GM21825 (cell line): Measurements from ENCODE around the gene TTBK2.
"Not testable (repeated sequence)": the region's sequence is repeated elsewhere in the genome, so short reads cannot be mapped to it uniquely, and the experiment has no call there.

Experiments
- ATAC-seq: cut with Tn5 transposase; IDR thresholded peaks from one replicate; pipeline ENCODE4 v1.9.1; 2021; ENCODE audit warnings: mild to moderate bottlenecking, moderate library complexity; ENCODE audit not compliant: unreplicated experiment

The TTBK2 gene

DNA sequence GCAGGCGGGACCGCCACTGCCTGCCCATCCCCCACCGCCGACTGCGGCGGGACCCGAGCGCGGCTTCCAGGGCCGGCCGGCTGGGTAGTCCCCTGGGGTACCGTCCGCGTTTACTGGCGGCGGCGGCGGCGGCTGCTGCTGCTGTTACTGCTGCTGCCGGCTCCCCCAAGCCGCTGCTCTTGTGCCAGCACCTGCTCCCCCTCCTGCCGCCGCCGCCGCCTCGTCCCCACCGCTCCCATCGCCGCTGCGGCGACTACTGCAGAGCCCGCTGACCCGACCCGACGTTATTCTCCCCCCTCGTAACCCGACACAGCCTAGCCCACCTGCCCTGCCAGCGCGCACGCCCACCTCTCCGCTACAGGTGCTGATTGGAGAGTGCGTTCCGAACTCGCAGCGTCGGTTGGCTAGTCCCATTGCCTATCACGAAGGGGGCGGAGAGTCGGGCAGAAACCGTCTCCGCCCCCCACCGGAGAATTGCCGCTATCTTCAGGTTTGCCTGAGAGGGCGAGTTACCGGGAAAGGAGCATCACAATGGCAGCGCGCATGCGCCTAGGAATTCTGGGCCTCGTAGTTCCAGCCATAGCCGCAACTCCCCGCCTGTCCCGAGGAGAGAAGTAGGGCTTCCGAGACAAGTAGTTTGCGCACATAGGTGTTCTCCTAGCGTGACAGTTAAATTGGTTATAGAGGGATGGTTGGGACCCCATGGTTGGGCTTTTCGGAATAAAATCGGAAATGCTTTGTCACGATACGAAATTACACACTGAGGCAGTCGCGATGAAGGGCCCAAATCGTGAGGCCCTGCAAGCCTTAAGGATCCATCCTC, at the start of gene TTBK2:
Gene TTBK2 (minus strand): TSS at position 260 of the 823 bp plus-strand sequence. CDS start 42,161 bp downstream, outside the sequence.
- peak; percentile 89 for ATAC-seq

DNA sequence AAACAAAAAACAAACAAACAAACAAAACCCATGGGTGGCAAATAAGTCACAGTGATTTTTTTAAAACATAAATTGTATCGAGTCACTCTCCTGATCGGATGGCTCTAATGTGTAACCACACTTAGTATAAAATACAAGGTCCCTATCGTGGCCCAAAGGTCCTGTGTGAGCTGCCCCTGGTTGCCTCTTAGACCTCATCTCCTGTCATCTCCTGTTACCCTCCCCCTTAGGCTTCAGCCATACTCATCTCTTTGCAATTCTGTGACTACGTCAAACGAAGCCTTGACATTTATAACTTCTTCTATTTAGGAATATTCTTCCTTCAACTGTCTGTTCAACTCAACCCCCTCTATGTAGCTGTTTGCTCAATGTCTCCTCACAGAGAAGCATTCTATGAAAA, 43.9 kb upstream of the TTBK2 start:
- no peak for ATAC-seq

DNA sequence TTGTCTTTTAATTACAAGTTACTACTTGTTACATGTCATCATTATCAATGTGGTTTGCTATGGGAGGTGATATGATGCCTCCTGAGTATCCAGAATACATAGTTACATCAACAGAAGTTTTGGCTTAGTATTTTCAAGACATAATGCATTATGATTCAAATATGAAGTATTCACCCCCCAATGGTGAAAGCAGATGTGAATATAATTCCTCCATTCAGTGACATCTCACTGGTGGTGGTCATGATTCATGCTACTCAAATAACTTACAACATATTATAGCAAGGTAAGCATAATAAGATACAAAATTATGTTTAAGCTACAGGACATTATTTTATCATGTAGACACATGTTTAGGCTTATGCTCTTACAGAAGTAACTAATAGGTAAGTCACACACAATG, 34.9 kb upstream of the TTBK2 start:
- ATAC-seq, result no peak

DNA sequence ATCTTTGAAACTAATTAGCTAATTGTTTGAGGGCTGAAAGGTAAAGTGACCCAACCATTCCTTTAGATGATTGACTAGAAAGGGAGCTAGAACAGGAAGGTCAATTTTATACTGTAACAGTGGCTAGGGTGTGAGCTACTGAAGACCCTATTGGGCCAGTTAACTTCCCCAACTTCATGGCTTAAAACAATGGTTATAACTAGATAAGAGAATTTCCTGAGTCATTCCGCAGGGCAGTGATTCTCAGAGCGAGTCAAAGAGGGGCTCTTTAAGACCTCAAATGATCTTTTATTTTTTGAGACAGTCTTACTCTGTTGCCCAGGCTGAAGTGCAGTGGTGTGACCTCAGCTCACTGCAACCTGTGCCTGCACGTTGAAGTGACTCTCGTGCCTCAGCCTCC, 33.7 kb upstream of the TTBK2 start:
- ATAC-seq, result no peak

DNA sequence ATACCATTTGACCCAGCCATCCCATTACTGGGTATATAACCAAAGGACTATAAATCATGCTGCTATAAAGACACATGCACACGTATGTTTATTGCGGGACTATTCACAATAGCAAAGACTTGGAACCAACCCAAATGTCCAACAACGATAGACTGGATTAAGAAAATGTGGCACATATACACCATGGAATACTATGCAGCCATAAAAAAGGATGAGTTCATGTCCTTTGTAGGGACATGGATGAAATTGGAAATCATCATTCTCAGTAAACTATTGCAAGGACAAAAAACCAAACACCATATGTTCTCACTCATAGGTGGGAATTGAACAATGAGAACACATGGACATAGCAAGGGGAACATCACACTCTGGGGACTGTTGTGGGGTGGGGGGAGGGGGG, 28.3 kb upstream of the TTBK2 start:
- not testable (repeated sequence) for ATAC-seq

DNA sequence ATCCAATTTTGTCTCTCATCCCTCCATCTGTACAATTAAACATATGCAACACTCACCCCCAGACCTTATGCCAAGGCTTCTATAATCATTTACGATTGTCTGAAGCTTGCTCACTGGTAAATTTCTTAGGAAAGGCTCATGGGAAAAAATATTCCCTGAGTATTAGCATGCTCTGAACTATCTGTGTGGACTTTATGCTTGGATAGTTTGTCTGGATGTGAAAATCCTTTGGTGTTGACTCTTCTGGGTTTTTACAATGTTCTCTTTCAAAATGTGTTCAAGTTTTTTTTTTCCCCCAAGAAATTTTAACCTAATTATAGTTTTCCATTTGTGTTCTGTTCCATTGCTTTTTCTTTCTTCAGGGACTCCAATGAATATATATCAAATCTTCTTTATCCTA, 19.9 kb upstream of the TTBK2 start:
- no peak for ATAC-seq

DNA sequence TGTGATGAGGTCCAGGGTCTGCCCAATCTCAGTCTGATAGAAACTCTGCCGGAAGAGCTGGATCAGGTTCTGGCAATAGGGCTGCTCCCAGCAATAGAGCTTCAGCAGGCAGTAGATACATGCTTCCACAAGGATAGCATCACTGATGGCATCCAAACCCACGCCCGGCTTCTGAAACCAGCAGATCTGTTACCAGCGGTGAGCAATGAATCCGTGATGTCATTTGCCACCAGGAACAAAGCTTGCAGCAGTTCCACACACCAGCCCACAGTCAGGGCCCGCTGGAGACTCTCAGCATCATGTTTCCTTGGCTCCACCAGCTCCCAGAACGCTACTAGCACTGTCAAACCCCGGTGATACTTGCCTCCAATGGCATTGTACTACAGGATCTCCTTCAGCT, 19.3 kb upstream of the TTBK2 start:
- no peak for ATAC-seq

DNA sequence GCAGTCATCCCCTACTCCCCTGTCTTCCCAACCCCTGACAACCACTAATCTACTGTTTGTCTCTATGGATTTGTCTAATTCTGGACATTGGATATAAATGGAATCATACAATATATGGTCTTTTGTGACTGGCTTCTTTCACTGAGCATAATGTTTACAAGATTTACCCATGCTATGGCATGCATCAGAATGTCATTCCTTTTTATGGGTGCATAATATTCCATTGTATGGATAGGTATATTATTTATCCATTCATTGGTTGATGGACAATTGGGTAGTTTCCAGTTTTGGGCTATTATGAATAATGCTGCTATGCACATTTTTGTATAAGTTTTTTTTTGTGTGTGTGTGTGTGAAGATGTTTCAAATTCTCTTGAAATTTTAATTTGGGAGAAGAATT, 16.6 kb upstream of the TTBK2 start:
- no peak for ATAC-seq

DNA sequence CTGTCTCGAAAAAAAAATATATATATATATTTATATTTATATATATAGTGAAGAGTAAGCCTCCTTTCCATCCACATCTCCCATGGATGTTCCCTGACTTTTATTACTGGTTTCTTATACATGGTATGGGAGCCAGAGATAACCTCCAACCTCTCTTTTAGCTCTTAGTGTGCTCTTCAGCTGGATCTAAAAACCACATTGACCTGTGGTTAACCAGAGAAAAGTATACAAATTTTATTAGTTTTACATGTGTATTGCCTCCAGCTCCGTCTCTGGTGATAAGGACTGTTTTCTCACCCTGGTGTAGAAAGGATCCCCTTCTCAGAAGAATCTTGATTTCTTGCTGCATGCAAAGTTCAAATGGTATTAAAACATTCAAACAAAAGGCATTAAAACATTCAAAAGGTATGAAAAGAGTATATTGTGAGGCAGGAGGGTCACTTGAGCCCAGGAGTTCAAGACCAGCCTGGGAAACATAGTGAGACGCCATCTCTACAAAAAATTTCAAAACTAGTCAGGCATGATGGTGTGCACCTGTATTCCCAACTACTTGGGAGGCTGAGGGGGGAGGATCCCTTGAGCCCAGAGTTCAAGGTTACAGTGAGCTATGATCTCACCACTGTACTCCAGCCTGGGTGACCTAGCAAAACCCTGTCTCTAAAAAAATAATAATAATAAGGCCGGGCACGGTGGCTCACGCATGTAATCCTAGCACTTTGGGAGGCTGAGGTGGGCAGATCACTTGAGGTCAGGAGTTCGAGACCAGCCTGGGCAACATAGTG, 13.5 kb upstream of the TTBK2 start:
- ATAC-seq, result no peak

DNA sequence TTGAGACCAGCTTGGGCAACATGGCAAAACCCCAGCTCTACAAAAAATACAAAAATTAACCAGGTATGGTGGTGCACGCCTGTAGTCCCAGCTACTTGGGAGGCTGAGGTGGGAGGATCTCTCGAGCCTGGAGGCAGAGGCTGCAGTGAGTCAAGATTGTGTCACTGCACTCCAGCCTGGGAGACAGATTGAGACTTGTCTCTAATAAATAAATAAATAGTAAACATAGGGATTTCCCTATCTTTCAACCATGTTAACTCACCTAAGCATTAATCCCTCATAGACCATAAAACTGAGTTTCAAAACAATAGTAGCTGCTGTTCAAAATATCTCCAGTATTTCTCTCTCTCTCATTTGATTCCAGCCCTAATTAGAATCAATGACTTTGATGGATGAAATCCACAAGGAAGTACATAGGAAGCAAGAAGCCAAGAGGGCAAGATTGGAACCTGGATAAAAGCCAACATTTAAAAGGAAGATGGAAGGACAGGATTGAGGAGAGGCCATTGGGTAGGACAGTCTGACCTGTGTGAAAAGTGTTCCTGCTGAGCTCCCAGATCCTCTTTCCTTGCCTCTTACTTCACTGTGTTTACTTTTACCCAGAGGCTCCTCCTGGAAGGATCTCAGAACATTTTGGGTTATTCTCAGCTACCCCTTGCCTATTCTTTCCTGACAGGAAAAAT, 12.4 kb upstream of the TTBK2 start:
- no peak for ATAC-seq

DNA sequence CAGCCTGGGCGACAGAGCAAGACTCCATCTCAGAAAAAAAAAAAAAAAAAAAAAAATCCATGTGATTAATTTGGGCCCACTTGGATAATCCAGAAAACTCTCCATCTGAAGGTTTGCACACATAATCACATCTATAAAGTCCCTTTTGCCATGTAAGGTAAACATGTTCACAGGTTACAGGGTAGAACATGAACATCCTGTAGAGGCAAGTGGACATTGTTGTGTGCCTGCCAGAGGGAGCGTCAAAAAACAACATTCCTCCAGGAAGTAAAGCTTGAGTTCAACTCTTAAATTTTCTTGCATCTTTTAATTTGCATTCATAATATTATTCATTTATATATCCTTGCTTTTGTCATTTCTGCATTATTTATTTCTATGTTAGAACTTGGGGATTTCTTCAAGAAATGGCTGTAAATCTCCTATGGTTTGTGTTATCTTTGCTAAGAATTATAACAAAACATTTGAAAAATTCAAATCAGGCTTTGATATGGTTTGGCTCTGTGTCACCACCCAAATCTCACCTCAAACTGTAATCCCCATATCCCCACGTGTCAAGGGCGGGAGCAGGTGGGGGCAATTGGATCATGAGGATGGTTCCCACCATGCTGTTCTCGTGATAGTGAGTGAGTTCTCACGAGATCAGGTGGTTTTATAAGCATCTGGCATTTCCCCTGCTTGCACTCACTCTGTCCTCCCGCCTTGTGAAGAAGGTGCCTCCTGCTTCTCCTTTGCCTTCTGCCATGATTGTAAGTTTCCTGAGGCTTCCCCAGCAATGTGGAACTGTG, 11.3 kb upstream of the TTBK2 start:
- ATAC-seq, result no peak

DNA sequence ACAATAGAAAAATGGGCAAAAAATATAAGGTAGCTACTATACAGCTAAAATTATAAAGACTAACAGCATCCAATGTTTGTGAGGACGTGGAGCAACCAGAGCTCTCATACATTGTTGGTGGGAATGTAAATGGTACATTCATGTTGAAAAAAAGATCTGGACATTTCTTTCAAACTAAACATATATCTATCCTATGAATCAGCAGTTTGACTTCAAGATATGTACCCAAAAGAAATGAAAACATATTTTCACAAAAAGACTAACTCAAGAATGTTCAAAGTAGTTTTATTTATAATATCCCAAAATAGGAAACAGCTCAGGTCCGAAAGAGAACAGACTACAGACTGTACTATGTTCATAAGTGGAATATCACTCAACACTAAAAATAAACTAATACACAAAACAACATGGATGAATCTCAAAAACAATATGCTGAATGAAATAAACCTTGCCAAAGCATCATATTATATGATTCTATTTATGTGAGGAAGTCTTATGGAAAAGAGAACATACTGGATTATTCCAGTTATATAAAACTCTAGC, 8.8 kb upstream of the TTBK2 start:
- ATAC-seq, result no peak

DNA sequence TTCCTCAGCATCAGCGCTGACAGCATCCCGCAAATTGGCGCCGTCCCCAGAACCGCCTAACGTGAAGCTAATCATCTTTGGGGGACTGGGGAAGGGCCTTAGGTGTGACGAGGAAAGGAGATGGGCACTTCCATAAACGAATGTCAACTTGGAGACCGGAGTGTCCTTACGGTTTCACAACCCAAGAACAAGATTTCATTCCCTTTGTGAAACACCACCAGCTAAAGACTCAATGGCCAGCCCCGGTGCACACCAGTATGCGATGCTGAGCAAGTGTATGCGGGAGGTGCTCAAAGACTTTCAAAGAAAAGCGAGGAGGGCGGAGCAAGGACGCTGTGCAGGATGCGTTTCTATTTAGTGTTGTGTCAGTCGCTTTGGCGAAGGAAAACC, 759 bp upstream of the TTBK2 start:
- peak; percentile 12 for ATAC-seq

DNA sequence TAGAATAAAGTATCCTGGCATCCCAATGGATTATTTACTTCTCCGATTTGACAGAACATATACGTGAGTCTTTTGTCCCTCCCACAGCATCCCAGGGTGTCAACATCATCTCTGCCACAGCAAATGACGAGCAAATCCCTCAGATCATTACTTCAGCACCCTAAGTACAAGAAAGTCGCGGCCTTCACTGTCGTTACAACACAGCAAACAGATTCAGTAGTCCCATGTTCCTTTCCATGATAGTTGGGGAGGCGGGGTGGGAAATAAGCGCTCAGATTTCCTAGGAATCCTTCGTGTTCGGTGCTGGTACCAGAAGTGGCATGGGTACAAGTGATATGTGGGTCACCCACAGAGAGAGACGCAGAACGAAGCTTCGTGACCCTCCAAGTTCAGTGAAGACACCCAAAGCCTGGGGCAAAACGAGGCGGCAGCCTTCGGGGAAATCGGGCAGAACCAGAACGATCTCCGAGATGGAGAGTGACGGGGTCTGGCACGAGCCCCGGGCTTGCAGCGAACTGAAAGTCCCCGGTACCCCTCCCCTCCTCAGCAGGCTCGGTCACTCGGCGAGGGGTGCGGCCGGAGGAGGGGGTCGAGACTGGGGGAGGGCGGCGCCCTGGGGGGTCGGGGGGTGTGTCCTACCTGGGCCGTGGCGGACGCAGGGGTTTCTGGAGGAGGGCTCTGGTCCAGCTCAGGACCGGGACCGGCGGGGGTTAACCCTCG, 619 bp downstream of the TTBK2 start:
- no peak for ATAC-seq

DNA sequence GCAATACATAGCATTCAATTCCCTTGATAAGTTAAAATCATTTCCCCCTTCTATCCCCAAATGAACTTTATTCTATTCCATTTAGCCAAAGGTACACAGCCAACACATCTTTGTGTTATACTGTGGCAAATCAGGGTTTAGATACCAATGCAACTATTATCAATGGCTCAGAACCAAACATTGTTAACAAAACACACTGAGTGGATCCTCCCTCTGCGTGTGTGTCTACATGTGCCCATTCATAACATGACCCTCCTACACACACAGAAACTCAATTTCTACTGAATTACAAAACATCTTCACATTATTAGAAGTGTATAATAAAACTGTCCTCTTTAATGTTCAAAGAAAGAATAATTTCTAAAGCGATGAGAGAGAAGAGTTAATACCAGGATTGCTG, 1.3 kb downstream of the TTBK2 start:
- no peak for ATAC-seq

DNA sequence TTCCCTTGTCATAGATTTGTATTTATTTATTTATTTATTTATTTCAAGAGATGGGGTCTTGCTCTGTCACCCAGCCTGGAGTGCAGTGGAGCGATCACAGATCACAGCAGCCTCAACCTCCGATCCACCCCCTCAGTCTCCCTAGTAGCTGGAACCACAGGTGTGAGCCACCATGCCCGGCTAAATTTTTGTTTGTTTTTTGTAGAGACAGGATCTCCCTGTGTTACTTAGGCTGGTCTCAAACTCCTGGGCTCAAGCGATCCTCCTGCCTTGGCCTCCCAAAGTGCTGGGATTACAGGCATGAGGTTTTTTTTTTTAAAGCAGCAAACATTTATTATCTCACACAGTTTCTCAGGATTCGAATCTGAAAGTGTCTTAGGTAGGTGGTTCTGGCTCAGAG, 2.5 kb downstream of the TTBK2 start:
- no peak for ATAC-seq

DNA sequence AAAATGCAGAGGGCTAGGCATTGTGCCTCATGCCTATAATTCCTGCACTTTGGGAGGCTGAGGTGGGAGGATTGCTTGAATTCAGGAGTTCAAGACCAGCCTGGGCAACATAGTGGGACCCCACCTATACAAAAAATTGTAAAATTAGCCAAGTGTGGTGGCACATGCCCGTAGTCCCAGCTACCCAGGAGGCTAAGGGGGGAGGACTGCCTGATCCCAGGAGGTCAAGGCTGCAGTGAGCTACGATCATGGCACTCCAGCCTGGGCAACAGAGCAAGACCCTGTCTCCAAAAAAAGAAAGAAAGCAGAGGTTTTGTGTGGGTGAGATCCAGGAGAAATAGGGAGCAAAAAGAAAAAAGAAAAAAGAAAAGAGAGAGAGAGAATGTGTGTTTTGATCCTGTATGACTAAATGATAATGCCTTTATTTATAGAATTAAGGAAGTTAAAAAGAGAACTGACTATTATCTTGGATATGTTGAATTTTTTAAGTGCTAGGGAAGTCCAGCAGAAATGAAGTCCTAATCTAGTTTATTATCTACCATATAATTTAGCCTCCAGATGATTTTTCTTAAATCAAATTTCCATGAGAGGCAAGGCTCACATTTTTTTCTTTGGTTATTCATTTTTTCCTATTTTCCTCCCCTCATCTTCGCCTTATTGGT, 4.8 kb downstream of the TTBK2 start:
- ATAC-seq, result no peak

DNA sequence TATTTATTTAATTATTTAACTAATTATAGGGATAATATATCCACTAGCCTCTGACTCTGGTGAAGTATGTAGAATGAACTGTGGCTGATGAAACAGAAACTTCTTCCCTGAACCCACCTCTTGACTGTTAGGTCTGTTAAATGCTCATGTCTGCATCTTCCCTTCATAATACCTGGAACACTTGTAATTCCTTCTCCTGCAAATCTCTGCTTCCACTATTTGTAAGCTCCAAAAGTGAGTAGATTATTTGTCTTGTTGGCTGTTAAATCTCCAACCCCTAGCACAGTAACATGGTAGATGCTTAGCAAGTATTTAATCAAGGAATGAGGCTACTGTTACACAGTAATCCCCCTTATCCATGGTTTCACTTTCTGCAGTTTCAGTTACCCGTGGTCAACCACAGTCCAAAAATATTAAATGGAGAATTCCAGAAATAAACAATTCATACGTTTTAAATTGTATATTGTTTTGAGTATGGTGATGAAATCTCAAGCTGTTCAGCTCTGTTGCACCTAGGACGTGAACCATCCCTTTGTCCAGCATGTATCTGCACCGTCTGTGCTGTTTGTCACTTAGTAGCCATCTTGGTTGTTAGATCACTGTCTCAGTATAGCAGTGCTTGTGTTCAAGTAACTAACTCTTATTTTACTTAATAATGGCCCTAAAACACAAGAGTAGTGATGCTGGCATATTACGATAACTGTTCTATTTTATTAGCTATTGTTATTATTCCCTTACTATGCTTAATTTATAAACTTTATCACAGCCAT, 5.7 kb downstream of the TTBK2 start:
- ATAC-seq, result no peak
